Ascending aorta (tissue), 2 donors: ENCODE measurements around the gene CILP2. TPM values are rescaled to one million over a fixed set of nuclear protein-coding genes. Genes with fewer than 3 reads are reported as not detected.

Experiments used
- DNase-seq, 2 donors: peaks; one replicate each; pipeline ENCODE4 v3.0.0-alpha.2; 2019; ENCODE audit warnings: low spot score in 2 of 2
- H3K27ac ChIP-seq, 2 donors: fragments of 200-600 bp; sonication (generic); one replicate each; pipeline ENCODE4 v1.5.1; 2016 to 2017; ENCODE audit warnings: mild to moderate bottlenecking in 1 of 2
- H3K27me3 ChIP-seq: fragments of 200-600 bp; sonication (generic); one replicate; pipeline ENCODE4 v1.5.1; 2017
- H3K36me3 ChIP-seq, 2 donors: fragments of 200-600 bp; sonication (generic); one replicate each; pipeline ENCODE4 v1.5.1; 2016
- H3K4me1 ChIP-seq, 2 donors: fragments of 200-600 bp; sonication (generic); one replicate each; pipeline ENCODE4 v1.5.1; 2016 to 2017; ENCODE audit warnings: mild to moderate bottlenecking in 1 of 2
- H3K4me3 ChIP-seq, 2 donors: fragments of 200-600 bp; sonication (generic); one replicate each; pipeline ENCODE4 v1.5.1; 2016 to 2017; ENCODE audit warnings: mild to moderate bottlenecking in 1 of 2
- H3K9me3 ChIP-seq, 2 donors: fragments of 200-600 bp; sonication (generic); one replicate each; pipeline ENCODE4 v1.5.1; 2016
- intact Hi-C: fragments of 100-400 bp; cut with DNase I; formaldehyde crosslinking; loops from one replicate; pipeline ENCODE4 v1.15.1; 2023
- total RNA-seq: library from RNA; depleted of rRNA; stranded (reverse); fragments of >200 nt; gene quantifications from one replicate; pipeline ENCODE4 v1.1.0, GENCODE V29; 2016
- TF ChIP-seq, protein P1 (sequence below), 3 experiments: fragments of 200-600 bp in 2 of 3; fragments of 450-650 bp in 1 of 3; sonication (generic) in 2 of 3; IDR thresholded peaks; one replicate each; pipeline ENCODE4 v1.5.1; 2016 to 2019; ENCODE audit warnings: antibody characterized with exemption in 3 of 3, mild to moderate bottlenecking in 1 of 3, moderate library complexity in 1 of 3

The CILP2 gene
- total RNA-seq, 1 donor from 2014 or later, result not detected

DNA sequence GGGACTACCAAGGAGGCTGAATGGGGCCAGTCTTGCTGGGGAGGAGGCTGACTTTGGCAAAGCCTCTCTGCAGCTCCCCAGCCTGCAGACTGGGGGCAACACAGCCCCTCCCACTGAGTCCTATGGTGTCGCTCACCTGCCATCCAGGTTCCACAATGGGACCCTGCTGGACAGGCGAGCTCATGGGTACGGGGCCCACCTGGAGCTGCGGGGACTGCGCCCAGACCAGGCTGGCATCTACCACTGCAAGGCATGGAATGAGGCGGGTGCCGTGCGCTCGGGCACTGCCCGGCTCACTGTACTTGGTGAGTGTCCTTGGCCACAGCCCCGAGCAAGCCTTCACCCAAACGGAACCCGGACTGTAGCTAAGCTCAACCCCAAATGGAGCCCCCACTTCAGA, 5.0 kb downstream of the CILP2 start:
- no peak for DNase-seq
- H3K36me3 ChIP-seq, result no peaks in the 10 kb centered on the region
- TF ChIP-seq, protein P1, sequence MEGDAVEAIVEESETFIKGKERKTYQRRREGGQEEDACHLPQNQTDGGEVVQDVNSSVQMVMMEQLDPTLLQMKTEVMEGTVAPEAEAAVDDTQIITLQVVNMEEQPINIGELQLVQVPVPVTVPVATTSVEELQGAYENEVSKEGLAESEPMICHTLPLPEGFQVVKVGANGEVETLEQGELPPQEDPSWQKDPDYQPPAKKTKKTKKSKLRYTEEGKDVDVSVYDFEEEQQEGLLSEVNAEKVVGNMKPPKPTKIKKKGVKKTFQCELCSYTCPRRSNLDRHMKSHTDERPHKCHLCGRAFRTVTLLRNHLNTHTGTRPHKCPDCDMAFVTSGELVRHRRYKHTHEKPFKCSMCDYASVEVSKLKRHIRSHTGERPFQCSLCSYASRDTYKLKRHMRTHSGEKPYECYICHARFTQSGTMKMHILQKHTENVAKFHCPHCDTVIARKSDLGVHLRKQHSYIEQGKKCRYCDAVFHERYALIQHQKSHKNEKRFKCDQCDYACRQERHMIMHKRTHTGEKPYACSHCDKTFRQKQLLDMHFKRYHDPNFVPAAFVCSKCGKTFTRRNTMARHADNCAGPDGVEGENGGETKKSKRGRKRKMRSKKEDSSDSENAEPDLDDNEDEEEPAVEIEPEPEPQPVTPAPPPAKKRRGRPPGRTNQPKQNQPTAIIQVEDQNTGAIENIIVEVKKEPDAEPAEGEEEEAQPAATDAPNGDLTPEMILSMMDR (IDR thresholded peaks at IDR 0.05), result no peak
- H3K4me1 ChIP-seq, result peaks cover 4 to 12% of the 10 kb centered on the region in 2 donors
- H3K9me3 ChIP-seq, result no peaks in the 10 kb centered on the region
- H3K27me3 ChIP-seq, result peaks cover 10% of the 10 kb centered on the region
- intact Hi-C loops, result no loop called here
- no peak overlapping the region for H3K27ac ChIP-seq
- no peak overlapping the region for H3K4me3 ChIP-seq

DNA sequence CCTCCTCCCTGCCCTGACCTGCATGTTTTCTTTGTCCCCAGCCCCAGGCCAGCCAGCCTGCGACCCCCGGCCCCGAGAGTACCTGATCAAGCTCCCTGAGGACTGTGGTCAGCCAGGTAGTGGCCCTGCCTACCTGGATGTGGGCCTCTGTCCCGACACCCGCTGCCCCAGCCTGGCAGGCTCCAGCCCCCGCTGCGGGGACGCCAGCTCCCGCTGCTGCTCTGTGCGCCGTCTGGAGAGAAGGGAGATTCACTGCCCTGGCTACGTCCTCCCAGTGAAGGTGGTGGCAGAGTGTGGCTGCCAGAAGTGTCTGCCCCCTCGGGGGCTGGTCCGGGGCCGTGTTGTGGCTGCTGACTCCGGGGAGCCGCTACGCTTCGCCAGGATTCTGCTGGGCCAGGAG, 5.6 kb downstream of the CILP2 start:
- Histone ChIP-seq H3K27me3 (peaks cover 6% of the 10 kb centered on the region), H3K9me3 (no peaks in the 10 kb centered on the region), H3K27ac (no peak overlapping the region), H3K36me3 (no peaks in the 10 kb centered on the region), H3K4me1 (peaks cover 0 to 9% of the 10 kb centered on the region in 2 donors), H3K4me3 (no peak overlapping the region)
- intact Hi-C loops, result no loop called here
- TF ChIP-seq, protein P1 (IDR thresholded peaks at IDR 0.05), result no peak
- no peak for DNase-seq

DNA sequence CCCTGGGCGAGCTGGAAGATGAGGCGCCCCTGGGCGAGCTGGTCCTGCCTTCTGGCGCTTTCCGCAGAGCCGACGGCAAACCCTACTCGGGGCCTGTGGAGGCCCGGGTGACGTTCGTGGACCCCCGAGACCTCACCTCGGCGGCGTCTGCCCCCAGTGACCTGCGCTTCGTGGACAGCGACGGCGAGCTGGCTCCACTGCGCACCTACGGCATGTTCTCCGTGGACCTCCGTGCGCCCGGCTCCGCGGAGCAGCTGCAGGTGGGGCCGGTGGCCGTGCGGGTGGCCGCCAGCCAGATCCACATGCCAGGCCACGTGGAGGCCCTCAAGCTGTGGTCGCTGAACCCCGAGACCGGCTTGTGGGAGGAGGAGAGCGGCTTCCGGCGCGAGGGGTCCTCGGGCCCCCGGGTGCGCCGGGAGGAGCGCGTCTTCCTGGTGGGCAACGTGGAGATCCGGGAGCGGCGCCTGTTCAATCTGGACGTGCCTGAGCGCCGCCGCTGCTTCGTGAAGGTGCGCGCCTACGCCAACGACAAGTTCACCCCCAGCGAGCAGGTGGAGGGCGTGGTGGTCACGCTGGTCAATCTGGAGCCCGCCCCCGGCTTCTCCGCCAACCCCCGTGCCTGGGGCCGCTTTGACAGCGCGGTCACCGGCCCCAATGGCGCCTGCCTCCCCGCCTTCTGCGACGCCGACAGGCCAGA, 6.3 kb downstream of the CILP2 start:
- Histone ChIP-seq H3K27ac (no peak overlapping the region), H3K4me3 (no peak overlapping the region), H3K4me1 (peaks cover 0 to 9% of the 10 kb centered on the region in 2 donors), H3K27me3 (peaks cover 6% of the 10 kb centered on the region), H3K36me3 (no peaks in the 10 kb centered on the region), H3K9me3 (no peaks in the 10 kb centered on the region)
- TF ChIP-seq, protein P1 (IDR thresholded peaks at IDR 0.05), result no peak
- DNase-seq, result no peak
- intact Hi-C loops, result no loop called here

DNA sequence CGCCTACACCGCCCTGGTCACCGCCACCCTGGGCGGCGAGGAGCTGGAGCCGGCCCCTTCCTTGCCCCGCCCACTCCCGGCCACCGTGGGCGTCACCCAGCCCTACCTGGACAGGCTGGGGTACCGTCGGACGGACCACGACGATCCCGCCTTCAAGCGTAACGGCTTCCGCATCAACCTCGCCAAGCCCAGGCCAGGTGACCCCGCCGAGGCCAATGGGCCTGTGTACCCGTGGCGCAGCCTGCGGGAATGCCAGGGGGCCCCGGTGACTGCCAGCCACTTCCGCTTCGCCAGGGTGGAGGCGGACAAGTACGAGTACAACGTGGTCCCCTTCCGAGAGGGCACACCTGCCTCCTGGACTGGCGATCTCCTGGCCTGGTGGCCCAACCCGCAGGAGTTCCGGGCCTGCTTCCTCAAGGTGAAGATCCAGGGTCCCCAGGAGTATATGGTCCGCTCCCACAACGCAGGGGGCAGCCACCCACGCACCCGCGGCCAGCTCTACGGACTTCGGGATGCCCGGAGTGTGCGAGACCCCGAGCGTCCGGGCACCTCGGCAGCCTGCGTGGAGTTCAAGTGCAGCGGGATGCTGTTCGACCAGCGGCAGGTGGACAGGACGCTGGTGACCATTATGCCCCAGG, 7.0 kb downstream of the CILP2 start:
- Histone ChIP-seq H3K9me3 (no peaks in the 10 kb centered on the region), H3K27me3 (peaks cover 6% of the 10 kb centered on the region), H3K36me3 (no peaks in the 10 kb centered on the region), H3K4me1 (peaks cover 0 to 9% of the 10 kb centered on the region in 2 donors), H3K27ac (no peak overlapping the region), H3K4me3 (no peak overlapping the region)
- TF ChIP-seq, protein P1 (IDR thresholded peaks at IDR 0.05), result no peak
- DNase-seq, result no peak
- intact Hi-C loops, result no loop called here

DNA sequence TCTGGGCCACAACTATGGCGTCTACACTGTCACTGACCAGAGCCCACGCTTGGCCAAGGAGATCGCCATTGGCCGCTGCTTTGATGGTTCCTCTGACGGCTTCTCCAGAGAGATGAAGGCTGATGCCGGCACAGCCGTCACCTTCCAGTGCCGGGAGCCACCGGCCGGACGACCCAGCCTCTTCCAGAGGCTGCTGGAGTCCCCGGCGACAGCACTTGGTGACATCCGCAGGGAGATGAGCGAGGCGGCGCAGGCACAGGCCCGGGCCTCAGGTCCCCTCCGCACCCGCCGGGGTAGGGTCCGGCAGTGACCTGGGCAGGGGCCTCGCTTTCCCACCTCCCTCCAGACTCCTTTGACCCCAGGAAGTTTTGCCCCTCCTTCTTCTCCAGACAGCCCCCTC, 7.6 kb downstream of the CILP2 start:
- Histone ChIP-seq H3K4me3 (no peak overlapping the region), H3K27me3 (peaks cover 6% of the 10 kb centered on the region), H3K4me1 (peaks cover 0 to 6% of the 10 kb centered on the region in 2 donors), H3K9me3 (no peaks in the 10 kb centered on the region), H3K36me3 (no peaks in the 10 kb centered on the region), H3K27ac (no peak overlapping the region)
- TF ChIP-seq, protein P1 (IDR thresholded peaks at IDR 0.05), result no peak
- no peak for DNase-seq
- intact Hi-C loops, result no loop called here
